H1 (cell line): ENCODE measurements around the gene PKNOX1. TPM values are rescaled to one million over a fixed set of nuclear protein-coding genes. Genes with fewer than 3 reads are reported as not detected.

Source experiments
- CTCF ChIA-PET: fragments of 300-600 bp; sonication (Branson Sonifier 250); formaldehyde crosslinking; loops from one replicate; lab custom pipeline; 2021; ENCODE audit not compliant: partially characterized antibody; lab: Charles Lee
- POLR2A ChIA-PET: fragments of 300-600 bp; sonication (Branson Sonifier 250); formaldehyde crosslinking; loops from one replicate; lab custom pipeline; 2021; ENCODE audit warnings: inconsistent platforms; ENCODE audit not compliant: partially characterized antibody; lab: Charles Lee
- DNase-seq, 2 experiments: peaks; one replicate each; pipeline versions ENCODE4 v3.0.0 to v3.0.0-alpha.2; 2010 to 2022; ENCODE audit warnings: low spot score in 2 of 2, low read depth in 1 of 2, mixed read lengths in 1 of 2
- FAIRE-seq: peaks from 2 replicates; lab custom pipeline; 2011; peaks lifted over from hg19 to GRCh38; lab: Jason Lieb, UNC
- H2AFZ ChIP-seq: 2 replicates; pipeline ENCODE4 v1.8.1; 2012; ENCODE audit warnings: low read length, inconsistent platforms
- H2AK5ac ChIP-seq: 2 replicates; pipeline ENCODE4 v1.6.1; 2013; ENCODE audit warnings: low read depth, low read length
- H2BK120ac ChIP-seq: replicated peaks from 2 replicates; pipeline ENCODE3; 2013; ENCODE audit warnings: low read depth, low read length, inconsistent platforms
- H2BK12ac ChIP-seq: 2 replicates; pipeline ENCODE4 v1.6.1; 2013; ENCODE audit warnings: low read depth, low read length
- H2BK15ac ChIP-seq: 2 replicates; pipeline ENCODE4 v1.6.1; 2013; ENCODE audit warnings: low read length
- H2BK20ac ChIP-seq: 2 replicates; pipeline ENCODE4 v1.6.1; 2013; ENCODE audit warnings: low read length
- H2BK5ac ChIP-seq: 2 replicates; pipeline ENCODE4 v1.6.1; 2013; ENCODE audit warnings: low read depth, low read length
- H3K14ac ChIP-seq: 2 replicates; pipeline ENCODE4 v1.6.1; 2013; ENCODE audit warnings: inconsistent platforms; ENCODE audit not compliant: insufficient read length
- H3K18ac ChIP-seq: 2 replicates; pipeline ENCODE4 v1.6.1; 2013; ENCODE audit warnings: low read length; ENCODE audit errors: extremely low read depth
- H3K23ac ChIP-seq: 2 replicates; pipeline ENCODE4 v1.6.1; 2013; ENCODE audit warnings: inconsistent platforms; ENCODE audit not compliant: insufficient read length
- H3K23me2 ChIP-seq: 2 replicates; pipeline ENCODE4 v1.6.1; 2013; ENCODE audit warnings: low read depth, low read length
- H3K27ac ChIP-seq: 2 replicates; pipeline ENCODE4 v1.6.1; 2011; ENCODE audit warnings: low read depth, low read length, inconsistent platforms
- H3K27me3 ChIP-seq, 4 experiments: replicated peaks in 1 of 4; 1 replicate in 1 of 4; 2 replicates in 3 of 4; pipeline versions ENCODE4 v1.6.1 to v1.8.1; 2011 to 2013; ENCODE audit warnings: low read length in 3 of 4, mild to moderate bottlenecking in 3 of 4, inconsistent platforms in 2 of 4, mixed read lengths in 2 of 4, moderate library complexity in 1 of 4; ENCODE audit not compliant: control insufficient read depth in 3 of 4, insufficient read depth in 3 of 4; ENCODE audit errors: extremely low read depth in 1 of 4
- H3K36me3 ChIP-seq, 4 experiments: 2 replicates each; pipeline versions ENCODE4 v1.6.1 to v1.8.1; 2011 to 2013; ENCODE audit warnings: mild to moderate bottlenecking in 4 of 4, low read length in 3 of 4, moderate library complexity in 2 of 4, control low read depth in 1 of 4, inconsistent platforms in 1 of 4; ENCODE audit not compliant: insufficient read depth in 4 of 4, control insufficient read depth in 2 of 4
- H3K4ac ChIP-seq: replicated peaks from 2 replicates; pipeline ENCODE3; 2013; ENCODE audit warnings: low read length, low read depth, mixed read lengths, inconsistent platforms; ENCODE audit not compliant: insufficient read length
- H3K4me1 ChIP-seq, 4 experiments: replicated peaks in 1 of 4; 1 replicate in 1 of 4; 2 replicates in 3 of 4; pipeline versions ENCODE4 v1.6.1 to v1.8.1; 2011 to 2013; ENCODE audit warnings: low read length in 3 of 4, inconsistent platforms in 2 of 4, mixed read lengths in 1 of 4; ENCODE audit not compliant: insufficient read depth in 4 of 4, control insufficient read depth in 3 of 4
- H3K4me2 ChIP-seq, 2 experiments: 2 replicates each; pipeline versions ENCODE4 v1.6.1 to v1.8.1; 2011 to 2013; ENCODE audit warnings: low read depth in 2 of 2, low read length in 2 of 2, control low read depth in 1 of 2, inconsistent platforms in 1 of 2, mild to moderate bottlenecking in 1 of 2; ENCODE audit not compliant: insufficient read depth in 1 of 2
- H3K4me3 ChIP-seq, 4 experiments: fragments of 200-600, 300-600 bp in 1 of 4; sonication (generic), shearing (Covaris generic), sonication (Bioruptor Twin) in 1 of 4; 2 replicates each; pipeline versions ENCODE4 v1.5.1 to v1.8.1; 2011 to 2016; ENCODE audit warnings: low read length in 4 of 4, low read depth in 3 of 4, control low read depth in 2 of 4, inconsistent platforms in 2 of 4, mild to moderate bottlenecking in 2 of 4, mixed read lengths in 1 of 4, moderate library complexity in 1 of 4; ENCODE audit not compliant: insufficient read depth in 2 of 4; ENCODE audit errors: extremely low read depth in 1 of 4
- H3K56ac ChIP-seq: replicated peaks from 2 replicates; pipeline ENCODE3; 2013; ENCODE audit warnings: low read depth, mild to moderate bottlenecking, mixed read lengths, low read length, inconsistent platforms; ENCODE audit not compliant: insufficient read length
- H3K79me1 ChIP-seq: 2 replicates; pipeline ENCODE4 v1.6.1; 2013; ENCODE audit warnings: low read depth, low read length, control low read depth
- H3K79me2 ChIP-seq, 2 experiments: 2 replicates each; pipeline versions ENCODE4 v1.6.1 to v1.8.1; 2012 to 2013; ENCODE audit warnings: low read length in 2 of 2, mild to moderate bottlenecking in 2 of 2, inconsistent platforms in 1 of 2; ENCODE audit not compliant: insufficient read depth in 2 of 2, control insufficient read depth in 1 of 2
- H3K9ac ChIP-seq, 4 experiments: replicated peaks in 1 of 4; 1 replicate in 1 of 4; 2 replicates in 3 of 4; pipeline versions ENCODE4 v1.6.1 to v1.8.1; 2011 to 2013; ENCODE audit warnings: low read depth in 3 of 4, low read length in 3 of 4, control low read depth in 2 of 4, mild to moderate bottlenecking in 2 of 4, moderate library complexity in 2 of 4, inconsistent platforms in 1 of 4; ENCODE audit errors: extremely low read depth in 1 of 4
- H3K9me3 ChIP-seq, 2 experiments: 2 replicates each; pipeline versions ENCODE4 v1.6.1 to v1.8.1; 2012 to 2013; ENCODE audit warnings: mild to moderate bottlenecking in 2 of 2, moderate library complexity in 2 of 2, control low read depth in 1 of 2, inconsistent platforms in 1 of 2, low read depth in 1 of 2, low read length in 1 of 2, mixed read lengths in 1 of 2; ENCODE audit not compliant: insufficient read depth in 2 of 2
- H4K20me1 ChIP-seq, 2 experiments: replicated peaks in 1 of 2; 2 replicates each; pipeline versions ENCODE3 to v1.8.1; 2011 to 2013; ENCODE audit warnings: inconsistent platforms in 2 of 2, low read length in 2 of 2, mild to moderate bottlenecking in 1 of 2; ENCODE audit not compliant: insufficient read depth in 2 of 2, control insufficient read depth in 1 of 2
- H4K5ac ChIP-seq: 2 replicates; pipeline ENCODE4 v1.6.1; 2013; ENCODE audit warnings: low read length, low read depth, mixed read lengths, inconsistent platforms; ENCODE audit not compliant: insufficient read length
- H4K8ac ChIP-seq: 2 replicates; pipeline ENCODE4 v1.8.0; 2013; ENCODE audit warnings: mild to moderate bottlenecking, moderate library complexity, low read length, inconsistent platforms; ENCODE audit not compliant: insufficient read depth; ENCODE audit errors: extremely low read depth
- H4K91ac ChIP-seq: replicated peaks from 2 replicates; pipeline ENCODE3; 2013; ENCODE audit warnings: low read length, mixed read lengths, inconsistent platforms; ENCODE audit not compliant: insufficient read length
- ATF2 ChIP-seq: IDR thresholded peaks from 2 replicates; pipeline ENCODE4 v1.6.1; 2012; ENCODE audit warnings: low read length, inconsistent platforms
- CHD2 ChIP-seq: IDR thresholded peaks from 2 replicates; pipeline ENCODE4 v1.6.1; 2012; ENCODE audit warnings: low read length, improper control_type of control experiment
- CTBP2 ChIP-seq: IDR thresholded peaks from 2 replicates; pipeline ENCODE4 v1.7.0; 2011; ENCODE audit warnings: borderline replicate concordance, mild to moderate bottlenecking, moderate library complexity, mixed read lengths, low read length; ENCODE audit not compliant: insufficient read depth, insufficient read length
- EGR1 ChIP-seq: IDR thresholded peaks from 2 replicates; pipeline ENCODE4 v1.6.1; 2011; ENCODE audit warnings: low read depth, low read length, borderline replicate concordance
- GTF2F1 ChIP-seq: IDR thresholded peaks from 2 replicates; pipeline ENCODE4 v1.6.1; 2012; ENCODE audit warnings: low read depth, low read length, improper control_type of control experiment, borderline replicate concordance
- HDAC6 ChIP-seq: IDR thresholded peaks from one replicate; pipeline ENCODE4 v1.7.1; 2012; ENCODE audit warnings: low read depth, mild to moderate bottlenecking, inconsistent platforms, low read length, moderate library complexity
- RAD21 ChIP-seq, 2 experiments: IDR thresholded peaks in 1 of 2; conservative IDR thresholded peaks in 1 of 2; 2 replicates each; pipeline ENCODE4 v1.6.1; 2011; ENCODE audit warnings: low read depth in 2 of 2, low read length in 2 of 2, improper control_type of control experiment in 1 of 2, inconsistent platforms in 1 of 2, mild to moderate bottlenecking in 1 of 2, moderate library complexity in 1 of 2
- SIRT6 ChIP-seq: IDR thresholded peaks from one replicate; pipeline ENCODE4 v1.7.1; 2012; ENCODE audit warnings: low read length, inconsistent platforms
- TAF1 ChIP-seq: IDR thresholded peaks from 2 replicates; pipeline ENCODE4 v1.6.1; 2011; ENCODE audit warnings: mild to moderate bottlenecking, low read depth, low read length
- TEAD4 ChIP-seq: IDR thresholded peaks from 2 replicates; pipeline ENCODE4 v1.6.1; 2012; ENCODE audit warnings: low read depth, low read length, inconsistent platforms, mixed read lengths
- YY1 ChIP-seq: IDR thresholded peaks from 2 replicates; pipeline ENCODE4 v1.6.1; 2011; ENCODE audit warnings: low read depth, mild to moderate bottlenecking, low read length
- ZNF274 ChIP-seq: IDR thresholded peaks from 2 replicates; pipeline ENCODE4 v1.7.0; 2012; ENCODE audit warnings: low read length, borderline replicate concordance; ENCODE audit errors: extremely low read depth
- WGBS, 2 experiments: shearing (Covaris generic) in 1 of 2; methylation state at CpG; one replicate each; pipeline versions ENCODE4 v1.1.6 to v1.1.7; 2013 to 2015; ENCODE audit warnings: low lambda C conversion rate in 2 of 2, mixed read lengths in 2 of 2, inconsistent platforms in 1 of 2, low coverage in 1 of 2, missing lambda C conversion rate in 1 of 2; ENCODE audit not compliant: insufficient replicate concordance in 2 of 2, insufficient coverage in 1 of 2, insufficient read length in 1 of 2; ENCODE audit errors: extremely low coverage in 1 of 2, missing lambda C conversion rate in 1 of 2; 5-methylcytosine and 5-hydroxymethylcytosine counted together
- polyA plus RNA-seq, 7 experiments: library from polyadenylated mRNA; depleted of rRNA in 3 of 7; stranded (reverse) in 5 of 7; unstranded in 2 of 7; fragments of >200 nt in 5 of 7; fragments of 200-250 nt in 2 of 7; gene quantifications; 1 replicate in 5 of 7; 2 replicates in 1 of 7; 4 replicates in 1 of 7; pipeline versions ENCODE4 v1.2.1 to v1.2.3, GENCODE V29; 2011 to 2013; ENCODE audit warnings: missing spikeins in 2 of 7, mixed read lengths in 2 of 7
- total RNA-seq: library from RNA; stranded (reverse); fragmentation: NEBNext Ultra II Directional; extraction: Animal tissue kit (Norgen Biotek cat#: 25700); gene quantifications from 2 replicates; pipeline ENCODE4 v1.2.1, GENCODE V29; 2021

PKNOX1 gene
- total and polyA plus RNA-seq, 2 of the 8 experiments (the other 6 are each of a cell fraction or from before 2014, with no cell fraction given), result 20.4 to 31.9 TPM

GRCh38 chr21:42981862-42982261, 7.5 kb downstream of the PKNOX1 start:
- WGBS, 2 experiments, result 98% methylated on average over 4 of the region's 4 CpGs; no CpG with 5 or more reads in 1 of the 2 experiments
- Histone ChIP-seq H2AK5ac (peak overlapping the region; percentile 68; the same call in 1 of the 2 replicates), H2BK5ac (peak overlapping the region; percentile 90), H2AFZ (no peak overlapping the region), H3K9me3 (no peaks in the 10 kb centered on the region), H3K27ac (no peak overlapping the region), H3K9ac (no peak overlapping the region; a peak in 1 of 7 replicates), H4K20me1 (no peaks in the 10 kb centered on the region), H3K18ac (peak overlapping the region; percentile 86; the same call in 1 of the 2 replicates), H3K23ac (no peak overlapping the region), H2BK12ac (peak overlapping the region; percentile 80; the same call in 1 of the 2 replicates), H3K23me2 (no peaks in the 10 kb centered on the region), H3K4me3 (no peak overlapping the region), H4K5ac (peak overlapping the region; percentile 7), H3K36me3 (peaks cover 0 to 11% (median 0%) of the 10 kb centered on the region in 4 experiments; a peak in 4 of 8 replicates), H2BK15ac (peak overlapping the region; percentile 53; the same call in 1 of the 2 replicates), H2BK120ac (no peak overlapping the region), H4K8ac (peak overlapping the region; percentile 87; the same call in 1 of the 2 replicates), H3K4me2 (no peak overlapping the region), H3K4ac (peak overlapping the region; percentile 97), H4K91ac (peak overlapping the region; percentile 92), H3K27me3 (no peaks in the 10 kb centered on the region), H3K4me1 (peaks cover 0 to 12% (median 8%) of the 10 kb centered on the region in 4 experiments), H3K79me2 (peaks cover 0 to 77% of the 10 kb centered on the region in 2 experiments; a peak in 2 of 4 replicates), H3K56ac (peak overlapping the region; percentile 39), H3K14ac (no peak overlapping the region), H2BK20ac (no peak overlapping the region), H3K79me1 (peaks cover 2% of the 10 kb centered on the region; the same call in 1 of the 2 replicates)
- ChIA-PET POLR2A (interaction anchor here (1.3 to 7.5 kb wide), 4 partner anchors 9 to 48 kb away, joined by 5 to 112 read pairs (median 8); no protein-coding TSS in a partner anchor), CTCF (interaction anchor here (0.8 to 1.1 kb wide), 2 partner anchors 9 to 83 kb away, joined by 3 to 4 read pairs; no protein-coding TSS in a partner anchor)
- no peak for FAIRE-seq
- DNase-seq, result no peak
- TF ChIP-seq TAF1 (no peak), RAD21 (IDR thresholded peaks at IDR 0.05 in 1 of 2, conservative IDR thresholded peaks at IDR 0.05 in 1 of 2; ENCODE audit: low read depth in 2 of 2, low read length in 2 of 2) (no peak), CHD2 (no peak), CTBP2 (no peak), HDAC6 (no peak), YY1 (no peak), ATF2 (no peak), ZNF274 (no peak), GTF2F1 (no peak), EGR1 (no peak), TEAD4 (no peak), SIRT6 (no peak)
